ENCODE results near the gene FNDC7.

DNA sequence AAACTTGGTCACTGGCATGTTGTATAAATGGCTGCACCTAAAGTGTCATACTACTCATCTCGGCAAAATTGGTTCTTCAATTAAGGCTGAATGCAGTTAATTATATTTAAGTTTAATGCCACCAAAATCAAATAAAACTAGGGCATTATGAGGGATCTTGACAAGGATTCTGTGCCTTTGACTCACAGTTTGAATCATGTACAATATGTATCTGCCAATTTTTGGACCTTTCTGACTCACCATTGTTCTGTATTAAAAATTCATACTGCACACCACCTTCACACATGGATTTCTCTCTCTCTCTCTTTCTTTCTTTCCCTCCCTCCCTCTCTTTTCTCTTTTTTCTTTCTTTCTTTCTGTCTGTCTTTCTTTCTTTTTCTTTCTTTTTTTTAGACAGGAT is 19.7 kb downstream of the FNDC7 start:
- TF ChIP-seq, protein P1, sequence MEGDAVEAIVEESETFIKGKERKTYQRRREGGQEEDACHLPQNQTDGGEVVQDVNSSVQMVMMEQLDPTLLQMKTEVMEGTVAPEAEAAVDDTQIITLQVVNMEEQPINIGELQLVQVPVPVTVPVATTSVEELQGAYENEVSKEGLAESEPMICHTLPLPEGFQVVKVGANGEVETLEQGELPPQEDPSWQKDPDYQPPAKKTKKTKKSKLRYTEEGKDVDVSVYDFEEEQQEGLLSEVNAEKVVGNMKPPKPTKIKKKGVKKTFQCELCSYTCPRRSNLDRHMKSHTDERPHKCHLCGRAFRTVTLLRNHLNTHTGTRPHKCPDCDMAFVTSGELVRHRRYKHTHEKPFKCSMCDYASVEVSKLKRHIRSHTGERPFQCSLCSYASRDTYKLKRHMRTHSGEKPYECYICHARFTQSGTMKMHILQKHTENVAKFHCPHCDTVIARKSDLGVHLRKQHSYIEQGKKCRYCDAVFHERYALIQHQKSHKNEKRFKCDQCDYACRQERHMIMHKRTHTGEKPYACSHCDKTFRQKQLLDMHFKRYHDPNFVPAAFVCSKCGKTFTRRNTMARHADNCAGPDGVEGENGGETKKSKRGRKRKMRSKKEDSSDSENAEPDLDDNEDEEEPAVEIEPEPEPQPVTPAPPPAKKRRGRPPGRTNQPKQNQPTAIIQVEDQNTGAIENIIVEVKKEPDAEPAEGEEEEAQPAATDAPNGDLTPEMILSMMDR (IDR thresholded peaks at IDR 0.05) = no peak
- no peak for TF ChIP-seq POLR2A (IDR thresholded peaks at IDR 0.05)
